ENCODE data around the gene AXIN2. TPM values are rescaled to one million over a fixed set of nuclear protein-coding genes. Genes with fewer than 3 reads are reported as not detected.
"Not testable (repeated sequence)": the region's sequence is repeated elsewhere in the genome, so short reads cannot be mapped to it uniquely, and the experiment has no call there.

Gene AXIN2
- polyA plus RNA-seq, 3 donors = 20.3 to 26.9 (median 22.3) TPM

DNA sequence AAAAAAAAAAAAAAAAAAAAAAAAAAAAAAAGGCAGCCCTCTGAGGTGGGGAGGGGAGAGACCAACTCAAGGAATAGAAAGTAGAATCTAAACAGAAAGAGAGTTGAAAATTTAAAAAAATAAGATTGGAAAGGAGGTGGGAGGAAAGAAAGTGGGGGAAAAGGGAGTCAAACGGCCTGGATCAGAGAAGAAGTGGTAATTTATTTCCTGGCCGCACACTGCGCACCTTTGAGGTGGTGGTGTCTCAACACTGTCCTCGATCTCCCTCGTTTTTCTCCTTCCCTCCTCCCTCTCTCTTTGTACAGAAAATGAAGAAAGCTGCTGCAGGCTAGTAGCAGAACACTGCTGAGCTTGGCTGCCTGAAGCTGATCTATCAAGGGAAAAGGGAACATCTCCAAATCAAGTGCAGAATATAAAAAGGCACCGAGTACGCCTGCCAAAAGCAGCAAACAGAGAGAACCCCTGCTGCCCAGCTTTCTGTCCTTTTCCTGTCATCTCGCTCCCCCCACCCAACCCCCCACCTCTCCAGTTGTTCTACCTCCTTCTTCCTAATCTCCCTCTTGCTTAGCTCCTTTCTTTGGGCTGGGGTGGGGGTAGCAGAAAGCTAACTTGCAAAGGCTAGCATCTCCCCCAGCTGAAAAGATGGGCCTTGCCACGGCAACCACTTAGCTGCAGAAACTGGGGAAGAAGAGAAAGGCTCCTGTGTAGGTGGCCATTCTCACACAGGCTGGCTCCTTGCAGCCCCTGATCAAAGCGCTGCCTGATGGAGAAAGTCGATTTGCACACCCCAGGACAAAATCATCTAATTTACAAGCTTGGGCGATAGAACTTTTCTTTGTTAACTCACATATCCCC is 22.5 kb downstream of the AXIN2 start:
- no peak for DNase-seq

- no peak for DNase-seq
These were observed 23.4 kb downstream of the AXIN2 start for GRCh38 chr17:65537845-65538674.

DNA sequence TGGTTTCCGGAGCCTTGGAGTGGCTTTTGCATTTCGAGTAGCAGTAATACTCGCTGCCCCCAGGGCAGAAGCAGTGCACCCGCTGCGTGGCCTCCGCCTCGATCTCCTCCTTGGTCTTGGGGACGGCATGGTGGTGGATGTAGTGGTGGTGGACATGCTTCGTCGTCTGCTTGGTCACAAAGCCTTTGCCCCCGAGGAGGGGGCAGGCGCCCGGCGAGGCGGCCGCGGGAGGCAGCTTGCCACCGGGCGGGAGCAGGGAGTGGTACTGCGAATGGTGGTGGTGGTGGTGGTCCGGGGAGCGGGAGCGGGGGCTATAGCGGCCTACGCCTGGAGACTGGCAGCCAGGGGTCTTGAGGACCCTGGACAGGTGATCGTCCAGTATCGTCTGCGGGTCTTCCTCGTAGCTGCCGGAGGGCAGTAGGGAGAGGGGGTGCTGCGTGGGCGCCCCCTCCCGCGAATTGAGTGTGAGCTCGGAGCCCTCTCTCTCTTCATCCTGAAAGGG is 24.1 kb downstream of the AXIN2 start:
- no peak for DNase-seq

- DNase-seq = no peak
These were observed 24.7 kb downstream of the AXIN2 start for GRCh38 chr17:65536573-65537342.

DNA sequence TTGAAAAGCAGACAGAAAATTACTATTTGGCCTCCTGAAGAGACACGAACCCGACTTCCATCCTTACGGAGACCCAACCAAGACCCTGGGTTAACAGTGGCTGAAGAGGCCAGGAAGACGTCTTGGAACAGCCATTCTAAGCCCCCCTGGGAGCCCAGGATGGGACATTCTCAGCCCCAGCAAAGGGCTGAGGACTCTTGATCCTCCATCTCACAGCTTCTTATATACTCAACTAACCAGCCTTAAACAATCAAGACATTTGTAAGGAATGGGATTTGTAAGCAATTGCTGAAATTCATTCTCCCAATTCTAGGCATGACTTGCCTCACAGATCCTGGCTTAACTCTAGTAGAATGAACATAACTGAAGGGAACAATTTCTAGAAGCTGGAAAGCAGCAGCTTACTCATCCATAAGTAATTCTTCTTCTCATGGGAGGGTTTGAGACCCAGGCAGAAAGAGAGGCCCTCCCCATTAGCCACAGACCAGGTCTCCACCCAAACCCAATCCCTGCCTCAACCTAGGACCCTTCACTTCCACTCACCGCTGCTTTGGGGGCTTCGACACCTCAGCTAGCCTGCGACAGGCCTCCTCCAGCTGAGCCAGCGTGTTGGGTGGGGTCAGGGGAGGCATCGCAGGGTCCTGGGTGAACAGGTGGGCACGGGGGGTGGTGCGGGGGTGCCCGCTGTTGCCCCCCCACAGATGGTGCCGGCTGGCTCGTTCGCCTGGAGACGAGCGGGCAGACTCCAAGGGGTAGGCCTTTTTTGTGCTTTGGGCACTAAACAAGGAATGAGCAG is 25.5 kb downstream of the AXIN2 start:
- no peak for DNase-seq

DNA sequence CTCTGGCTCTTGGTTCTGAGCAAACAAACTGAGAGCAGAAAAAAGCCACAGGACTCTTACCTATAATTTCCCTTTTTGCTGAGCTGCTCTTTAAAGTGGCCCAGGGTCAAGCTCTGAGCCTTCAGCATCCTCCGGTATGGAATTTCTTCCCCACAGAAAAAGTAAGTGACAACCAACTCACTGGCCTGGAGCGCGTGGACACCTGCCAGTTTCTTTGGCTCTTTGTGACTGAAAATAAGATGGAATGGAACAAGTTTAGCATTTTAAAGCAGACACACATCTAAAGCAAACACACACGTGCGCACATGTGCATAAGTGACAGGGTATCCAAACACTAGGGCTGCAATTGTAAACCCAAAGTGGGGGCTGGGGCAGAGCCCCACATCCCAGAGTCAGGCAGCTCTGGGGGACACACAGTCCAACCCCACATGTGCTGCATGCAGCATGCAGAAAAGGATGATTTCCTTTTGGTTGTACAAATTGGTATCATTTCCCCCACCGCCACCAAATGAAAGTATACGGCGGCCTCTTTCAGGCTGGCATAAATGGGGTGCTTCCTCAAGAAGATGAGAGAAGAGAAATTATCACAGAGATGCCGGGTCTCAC is 27.5 kb downstream of the AXIN2 start:
- DNase-seq = no peak

- no peak for DNase-seq
These were observed 28.2 kb downstream of the AXIN2 start for GRCh38 chr17:65533056-65533745.

DNA sequence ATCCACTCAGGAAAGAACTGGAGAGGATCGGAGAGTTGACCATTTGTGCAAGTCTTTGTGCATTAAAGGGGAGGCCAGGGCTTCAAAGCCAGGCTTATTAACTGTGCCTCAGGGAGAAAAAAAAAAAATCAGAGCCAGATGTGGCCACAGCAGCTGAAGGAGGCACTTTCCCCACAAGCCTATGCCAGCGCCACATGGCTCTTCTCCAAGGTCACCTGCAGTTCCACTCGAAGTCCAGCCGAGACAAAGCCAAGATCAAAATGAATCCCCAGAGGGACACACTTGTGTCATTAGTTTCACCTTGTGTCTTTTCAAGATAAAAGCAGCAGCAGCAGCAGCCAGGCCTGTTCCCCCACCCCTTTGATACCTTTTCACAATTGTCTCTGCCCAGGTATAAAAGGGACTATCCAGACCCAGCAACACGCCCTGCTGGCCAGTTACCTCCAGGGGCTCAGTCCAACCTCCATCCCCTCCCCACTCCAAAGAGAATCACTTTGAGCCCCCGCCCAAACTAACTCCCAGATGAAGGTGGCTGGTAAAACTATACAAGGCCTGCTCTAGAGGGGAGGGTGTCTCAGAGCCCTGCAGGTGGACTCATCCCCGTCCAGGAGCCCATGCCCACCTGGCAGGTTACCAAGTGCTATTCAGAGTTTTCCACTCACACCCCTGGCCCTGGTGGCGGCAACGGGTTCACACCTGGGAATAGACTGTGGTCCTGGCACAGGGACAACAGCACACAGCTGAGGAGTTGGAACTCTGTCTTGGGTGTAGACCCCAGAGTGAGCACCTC is 29.2 kb downstream of the AXIN2 start:
- DNase-seq = no peak

GRCh38 chr17:65531256-65532100 is 30.0 kb downstream of the AXIN2 start:
- DNase-seq = peak; percentile 89

DNA sequence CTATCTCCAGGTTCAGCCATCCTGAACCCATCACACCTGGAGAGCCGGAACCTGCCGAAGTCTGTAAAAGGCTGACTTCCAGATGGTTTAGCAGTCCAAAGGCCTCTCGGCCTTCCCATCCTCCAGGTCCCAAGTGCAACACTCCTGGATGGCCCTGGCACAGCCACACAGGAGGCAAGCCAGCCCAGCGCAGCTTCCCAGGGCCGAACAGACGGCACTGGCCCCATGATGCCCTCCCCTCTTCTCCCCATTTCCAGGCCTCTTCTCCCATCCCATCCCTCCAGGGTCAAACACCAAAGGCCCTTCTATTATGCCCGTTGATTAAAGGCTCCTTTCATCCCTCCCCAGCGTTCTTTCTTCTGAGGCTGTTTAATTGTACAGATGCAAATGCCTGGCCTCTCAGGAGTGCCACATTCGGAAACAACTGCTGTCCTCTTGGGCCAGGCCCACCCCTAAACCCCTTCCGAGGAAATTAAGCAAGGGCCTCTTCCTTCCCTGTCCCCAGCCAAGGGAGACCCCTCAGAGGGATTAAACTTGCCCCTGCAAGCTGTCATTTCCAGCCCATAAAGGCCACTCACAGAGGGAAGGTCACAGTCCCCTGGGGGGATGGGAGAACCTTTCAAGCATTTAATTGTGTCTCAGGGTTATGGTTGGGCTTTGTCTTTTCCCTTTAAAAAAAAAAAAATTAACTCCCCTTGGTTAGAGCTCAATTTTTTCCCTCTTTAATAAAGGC is 30.8 kb downstream of the AXIN2 start:
- DNase-seq = no peak

- DNase-seq = no peak
These were observed 31.5 kb downstream of the AXIN2 start for GRCh38 chr17:65529761-65530522.

- no peak for DNase-seq
These were observed 32.3 kb downstream of the AXIN2 start for GRCh38 chr17:65529040-65529633.

- DNase-seq = no peak
These were observed 33.4 kb downstream of the AXIN2 start for GRCh38 chr17:65527857-65528591.

DNA sequence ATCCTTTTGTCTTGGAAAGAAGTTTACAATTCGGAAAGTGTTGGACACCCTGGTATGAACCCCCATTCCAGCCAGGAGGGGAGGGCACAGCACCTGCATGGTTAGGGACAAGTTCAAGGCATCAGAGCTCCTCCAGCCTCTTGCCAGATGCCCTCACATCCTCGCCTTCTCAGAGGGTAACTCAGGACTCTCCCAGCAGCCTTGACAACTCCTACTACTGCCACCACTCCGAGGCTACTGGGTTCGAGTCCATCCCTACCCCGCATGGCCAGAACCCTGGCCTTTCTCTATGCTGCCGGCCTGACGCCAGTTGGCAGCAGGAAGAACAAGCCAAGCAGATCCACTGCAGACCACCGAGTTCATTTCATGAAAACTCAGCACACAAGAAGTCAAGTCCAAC is 34.1 kb downstream of the AXIN2 start:
- DNase-seq = no peak

DNA sequence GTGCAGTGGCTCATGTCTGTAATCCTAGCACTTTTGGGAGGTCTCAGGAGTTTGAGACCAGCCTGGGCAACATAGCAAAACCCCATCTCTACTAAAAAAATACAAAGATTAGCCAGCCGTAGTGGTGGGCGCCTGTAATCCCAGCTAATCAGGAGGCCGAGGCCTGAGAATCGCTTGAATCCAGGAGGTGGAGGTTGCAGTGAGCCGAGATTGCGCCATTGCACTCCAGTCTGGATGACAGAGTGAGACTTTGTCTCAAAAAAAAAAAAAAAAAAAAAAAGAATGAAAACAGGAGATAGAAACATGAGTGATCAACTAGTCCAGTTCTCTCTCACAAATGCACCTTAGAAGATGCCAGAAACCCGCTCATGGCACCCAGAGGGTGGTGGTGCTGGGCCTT is 34.6 kb downstream of the AXIN2 start:
- DNase-seq = not testable (repeated sequence)

All from renal pelvis (tissue), 4 donors.